ENCODE measurements around the gene INPP5D. TPM values are rescaled to one million over a fixed set of nuclear protein-coding genes. Genes with fewer than 3 reads are reported as not detected.

INPP5D gene
- polyA plus RNA-seq, 1 donor (not counting 4 experiments of a cell fraction or from before 2014, with no cell fraction given) = 7.5 TPM

GRCh38 chr2:233022561-233022960 lies 37.6 kb upstream of the INPP5D start:
- H3K9me3 ChIP-seq (ENCODE audit: control insufficient read depth, low read depth, low read length) = no peaks in the 10 kb centered on the region
- no peak overlapping the region for H3K4me2 ChIP-seq (ENCODE audit: control insufficient read depth, extremely low read depth, insufficient read depth, low read depth, low read length)
- TF ChIP-seq CTCF (optimal IDR thresholded peaks at IDR 0.05 in 1 of 3, IDR thresholded peaks at IDR 0.05 in 1 of 3, conservative IDR thresholded peaks at IDR 0.05 in 1 of 3; ENCODE audit: extremely low read depth in 1 of 3, insufficient read depth in 2 of 3, low read length in 3 of 3) (no peak), EZH2 (IDR thresholded peaks at IDR 0.05; ENCODE audit: low read length) (no peak)
- H3K79me2 ChIP-seq (ENCODE audit: control insufficient read depth, insufficient read depth, low read length) = no peaks in the 10 kb centered on the region
- H2AFZ ChIP-seq (ENCODE audit: control insufficient read depth, low read length) = no peak overlapping the region
- no peak for FAIRE-seq
- peaks cover 11% of the 10 kb centered on the region for H3K4me1 ChIP-seq (ENCODE audit: control insufficient read depth, extremely low read depth, insufficient read depth, low read length)
- H3K4me3 ChIP-seq (ENCODE audit: control insufficient read depth in 2 of 3, extremely low read depth in 1 of 3, insufficient read depth in 2 of 3, low read depth in 1 of 3, low read length in 3 of 3) = no peak overlapping the region
- H3K27ac ChIP-seq (ENCODE audit: control insufficient read depth, insufficient read depth, low read length) = no peak overlapping the region
- no peak overlapping the region for H3K9ac ChIP-seq (ENCODE audit: control insufficient read depth, extremely low read depth, insufficient read depth, low read length)
- no peaks in the 10 kb centered on the region for H3K36me3 ChIP-seq (ENCODE audit: control insufficient read depth in 2 of 2, extremely low read depth in 1 of 2, insufficient read depth in 2 of 2, low read length in 2 of 2)
- H3K9me1 ChIP-seq (ENCODE audit: control insufficient read depth, extremely low read depth, insufficient read depth, low read length) = no peaks in the 10 kb centered on the region
- H4K20me1 ChIP-seq (ENCODE audit: control insufficient read depth, extremely low read depth, insufficient read depth, low read length) = no peaks in the 10 kb centered on the region
- dilution Hi-C loops (cut with MboI; ENCODE audit: extremely low pct_ligation_motif_present, low sequenced_read_pairs) = no loop called here
- H3K27me3 ChIP-seq (ENCODE audit: control insufficient read depth, extremely low read depth, insufficient read depth, low read length) = no peaks in the 10 kb centered on the region
- no peak for DNase-seq (ENCODE audit: low read depth, low spot score)

GRCh38 chr2:233023007-233023760 lies 37.0 kb upstream of the INPP5D start:
- no peaks in the 10 kb centered on the region for H3K36me3 ChIP-seq (ENCODE audit: control insufficient read depth in 2 of 2, extremely low read depth in 1 of 2, insufficient read depth in 2 of 2, low read length in 2 of 2)
- dilution Hi-C loops (cut with MboI; ENCODE audit: extremely low pct_ligation_motif_present, low sequenced_read_pairs) = no loop called here
- no peak for TF ChIP-seq CTCF (optimal IDR thresholded peaks at IDR 0.05 in 1 of 3, IDR thresholded peaks at IDR 0.05 in 1 of 3, conservative IDR thresholded peaks at IDR 0.05 in 1 of 3; ENCODE audit: extremely low read depth in 1 of 3, insufficient read depth in 2 of 3, low read length in 3 of 3)
- no peak for TF ChIP-seq EZH2 (IDR thresholded peaks at IDR 0.05; ENCODE audit: low read length)
- H3K9ac ChIP-seq (ENCODE audit: control insufficient read depth, extremely low read depth, insufficient read depth, low read length) = no peak overlapping the region
- no peak overlapping the region for H3K4me3 ChIP-seq (ENCODE audit: control insufficient read depth in 2 of 3, extremely low read depth in 1 of 3, insufficient read depth in 2 of 3, low read depth in 1 of 3, low read length in 3 of 3)
- H3K4me1 ChIP-seq (ENCODE audit: control insufficient read depth, extremely low read depth, insufficient read depth, low read length) = peaks cover 11% of the 10 kb centered on the region
- no peaks in the 10 kb centered on the region for H4K20me1 ChIP-seq (ENCODE audit: control insufficient read depth, extremely low read depth, insufficient read depth, low read length)
- DNase-seq (ENCODE audit: low read depth, low spot score) (no peak), FAIRE-seq (no peak)
- H3K4me2 ChIP-seq (ENCODE audit: control insufficient read depth, extremely low read depth, insufficient read depth, low read depth, low read length) = no peak overlapping the region
- H2AFZ ChIP-seq (ENCODE audit: control insufficient read depth, low read length) = no peak overlapping the region
- no peaks in the 10 kb centered on the region for H3K27me3 ChIP-seq (ENCODE audit: control insufficient read depth, extremely low read depth, insufficient read depth, low read length)
- H3K79me2 ChIP-seq (ENCODE audit: control insufficient read depth, insufficient read depth, low read length) = no peaks in the 10 kb centered on the region
- H3K9me3 ChIP-seq (ENCODE audit: control insufficient read depth, low read depth, low read length) = no peaks in the 10 kb centered on the region
- no peaks in the 10 kb centered on the region for H3K9me1 ChIP-seq (ENCODE audit: control insufficient read depth, extremely low read depth, insufficient read depth, low read length)
- no peak overlapping the region for H3K27ac ChIP-seq (ENCODE audit: control insufficient read depth, insufficient read depth, low read length)
